Measurements from ENCODE around the gene ATM.

Gene ATM

GRCh38 chr11:108198833-108199232, 24.0 kb upstream of the ATM start:
- WGBS (ENCODE audit: extremely low coverage, insufficient coverage, low lambda C conversion rate): no CpG with 5 or more reads among the region's 8 CpGs
- H4K8ac ChIP-seq (ENCODE audit: low read depth, low read length): no peak overlapping the region
- peaks cover 19% of the 10 kb centered on the region for H3K79me2 ChIP-seq (ENCODE audit: control insufficient read depth, insufficient read depth, low read length)
- H3K27me3 ChIP-seq (ENCODE audit: insufficient read depth, low read length, poor library complexity): no peaks in the 10 kb centered on the region
- no peak overlapping the region for H2BK120ac ChIP-seq (ENCODE audit: low read depth, low read length)
- no peak overlapping the region for H3K18ac ChIP-seq (ENCODE audit: low read length)
- H3K4me3 ChIP-seq (ENCODE audit: low read length): no peak overlapping the region
- H3K79me1 ChIP-seq (ENCODE audit: low read length): peaks cover 11% of the 10 kb centered on the region
- H3K27ac ChIP-seq (ENCODE audit: low read depth, low read length): no peak overlapping the region
- no peak overlapping the region for H3K56ac ChIP-seq (ENCODE audit: low read length)
- H3K23ac ChIP-seq (ENCODE audit: low read length): no peak overlapping the region
- no peak overlapping the region for H4K5ac ChIP-seq (ENCODE audit: low read length)
- no peak overlapping the region for H2AK5ac ChIP-seq (ENCODE audit: low read length)
- H3K9ac ChIP-seq (ENCODE audit: low read length): no peak overlapping the region
- no peak overlapping the region for H3K4me2 ChIP-seq (ENCODE audit: low read length)
- no peak overlapping the region for H3K4ac ChIP-seq (ENCODE audit: low read depth, low read length)
- no peak for DNase-seq
- peaks cover 4% of the 10 kb centered on the region for H3K4me1 ChIP-seq (ENCODE audit: control insufficient read depth, low read depth, low read length)
- peaks cover 1% of the 10 kb centered on the region for H3K36me3 ChIP-seq (ENCODE audit: control insufficient read depth, insufficient read depth, low read length)
- H2BK5ac ChIP-seq (ENCODE audit: low read length): no peak overlapping the region
- H2BK15ac ChIP-seq (replicated peaks; ENCODE audit: low read depth): no peak overlapping the region

DNA sequence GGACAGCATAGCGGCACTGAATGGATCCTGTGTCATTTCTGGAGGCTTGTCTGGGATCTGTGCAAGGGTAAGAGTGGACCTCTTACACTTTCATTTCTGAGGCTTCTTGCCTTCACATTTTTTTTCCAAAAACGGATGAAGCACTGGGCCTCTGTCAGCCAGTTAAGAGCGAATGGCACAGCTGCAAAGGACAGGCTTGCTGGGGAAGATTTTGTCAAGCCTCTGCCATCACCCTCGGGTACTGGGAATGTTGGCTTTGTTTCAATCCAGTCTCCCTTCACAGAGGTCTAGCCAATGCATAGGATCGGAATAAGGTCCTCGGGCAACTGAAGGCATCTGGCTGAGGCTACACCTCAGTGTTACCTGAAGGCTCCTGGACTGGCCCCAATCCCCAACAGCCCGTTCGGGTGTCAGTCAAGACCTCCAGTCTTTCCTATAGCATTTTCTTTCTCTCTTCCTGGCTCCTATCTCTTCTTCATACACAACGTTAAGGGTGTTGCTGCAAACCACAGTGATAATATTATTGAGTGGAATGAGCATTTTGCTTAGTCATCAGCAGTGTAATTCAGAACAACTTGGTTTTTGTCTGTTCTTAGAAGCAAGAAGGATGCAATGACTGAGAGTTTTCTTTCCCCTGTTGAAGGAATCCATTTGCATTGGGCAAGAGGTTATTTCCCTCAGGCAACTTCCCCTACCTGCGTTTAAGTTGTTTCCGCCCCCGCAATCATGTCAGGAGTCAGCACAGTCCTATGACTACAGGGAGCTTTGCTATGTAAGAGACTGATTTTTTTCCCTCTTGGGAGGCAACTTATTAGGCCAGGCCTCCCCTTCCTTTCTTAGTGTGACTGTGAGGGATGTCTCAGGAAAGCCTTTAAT, 23.2 kb upstream of the ATM start:
- no peak overlapping the region for H3K4me3 ChIP-seq (ENCODE audit: low read length)
- no peak overlapping the region for H3K23ac ChIP-seq (ENCODE audit: low read length)
- no peak overlapping the region for H2BK15ac ChIP-seq (replicated peaks; ENCODE audit: low read depth)
- H2BK120ac ChIP-seq (ENCODE audit: low read depth, low read length): no peak overlapping the region
- no peak overlapping the region for H2AK5ac ChIP-seq (ENCODE audit: low read length)
- H4K5ac ChIP-seq (ENCODE audit: low read length): no peak overlapping the region
- peaks cover 1% of the 10 kb centered on the region for H3K36me3 ChIP-seq (ENCODE audit: control insufficient read depth, insufficient read depth, low read length)
- H3K4me2 ChIP-seq (ENCODE audit: low read length): no peak overlapping the region
- no peak overlapping the region for H2BK5ac ChIP-seq (ENCODE audit: low read length)
- peak overlapping the region; percentile 34 for H3K18ac ChIP-seq (ENCODE audit: low read length)
- peaks cover 16% of the 10 kb centered on the region for H3K79me1 ChIP-seq (ENCODE audit: low read length)
- H3K9ac ChIP-seq (ENCODE audit: low read length): no peak overlapping the region
- H3K79me2 ChIP-seq (ENCODE audit: control insufficient read depth, insufficient read depth, low read length): peaks cover 25% of the 10 kb centered on the region
- no peak overlapping the region for H4K8ac ChIP-seq (ENCODE audit: low read depth, low read length)
- no peaks in the 10 kb centered on the region for H3K27me3 ChIP-seq (ENCODE audit: insufficient read depth, low read length, poor library complexity)
- peak; percentile 74 for DNase-seq
- WGBS (ENCODE audit: extremely low coverage, insufficient coverage, low lambda C conversion rate): no CpG with 5 or more reads among the region's 12 CpGs
- no peak overlapping the region for H3K27ac ChIP-seq (ENCODE audit: low read depth, low read length)
- H3K56ac ChIP-seq (ENCODE audit: low read length): no peak overlapping the region
- peaks cover 4% of the 10 kb centered on the region for H3K4me1 ChIP-seq (ENCODE audit: control insufficient read depth, low read depth, low read length)
- no peak overlapping the region for H3K4ac ChIP-seq (ENCODE audit: low read depth, low read length)

DNA sequence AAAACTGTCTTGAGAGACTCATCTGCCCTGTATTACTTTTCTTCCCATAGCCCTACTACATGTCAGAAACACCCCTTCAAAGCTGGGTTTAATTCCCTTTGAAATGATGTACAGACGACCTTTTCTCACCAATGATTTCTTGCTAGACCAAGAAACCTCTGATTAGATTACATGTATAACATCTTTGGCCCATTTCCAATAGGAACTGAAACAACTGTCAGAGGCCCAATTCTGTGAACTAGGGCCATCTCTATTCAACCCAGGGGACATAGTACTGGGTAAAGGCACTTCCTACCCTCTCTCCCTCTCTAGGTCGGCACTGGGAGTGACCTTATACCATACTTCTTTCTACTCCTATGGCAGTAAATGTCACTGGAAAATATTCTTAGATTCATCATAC, 19.8 kb upstream of the ATM start:
- H3K18ac ChIP-seq (ENCODE audit: low read length): no peak overlapping the region
- no peak overlapping the region for H2BK5ac ChIP-seq (ENCODE audit: low read length)
- DNase-seq: no peak
- no peak overlapping the region for H3K4me3 ChIP-seq (ENCODE audit: low read length)
- H2BK120ac ChIP-seq (ENCODE audit: low read depth, low read length): no peak overlapping the region
- peaks cover 4% of the 10 kb centered on the region for H3K4me1 ChIP-seq (ENCODE audit: control insufficient read depth, low read depth, low read length)
- no peak overlapping the region for H3K56ac ChIP-seq (ENCODE audit: low read length)
- no peak overlapping the region for H3K9ac ChIP-seq (ENCODE audit: low read length)
- H2BK15ac ChIP-seq (replicated peaks; ENCODE audit: low read depth): no peak overlapping the region
- peaks cover 2% of the 10 kb centered on the region for H3K36me3 ChIP-seq (ENCODE audit: control insufficient read depth, insufficient read depth, low read length)
- H3K27me3 ChIP-seq (ENCODE audit: insufficient read depth, low read length, poor library complexity): no peaks in the 10 kb centered on the region
- no CpG with 5 or more reads among the region's 2 CpGs for WGBS (ENCODE audit: extremely low coverage, insufficient coverage, low lambda C conversion rate)
- H4K5ac ChIP-seq (ENCODE audit: low read length): no peak overlapping the region
- H3K79me1 ChIP-seq (ENCODE audit: low read length): peaks cover 26% of the 10 kb centered on the region
- H3K4ac ChIP-seq (ENCODE audit: low read depth, low read length): no peak overlapping the region
- no peak overlapping the region for H3K4me2 ChIP-seq (ENCODE audit: low read length)
- H3K79me2 ChIP-seq (ENCODE audit: control insufficient read depth, insufficient read depth, low read length): peaks cover 37% of the 10 kb centered on the region
- no peak overlapping the region for H3K27ac ChIP-seq (ENCODE audit: low read depth, low read length)
- H4K8ac ChIP-seq (ENCODE audit: low read depth, low read length): no peak overlapping the region
- H3K23ac ChIP-seq (ENCODE audit: low read length): no peak overlapping the region
- no peak overlapping the region for H2AK5ac ChIP-seq (ENCODE audit: low read length)

DNA sequence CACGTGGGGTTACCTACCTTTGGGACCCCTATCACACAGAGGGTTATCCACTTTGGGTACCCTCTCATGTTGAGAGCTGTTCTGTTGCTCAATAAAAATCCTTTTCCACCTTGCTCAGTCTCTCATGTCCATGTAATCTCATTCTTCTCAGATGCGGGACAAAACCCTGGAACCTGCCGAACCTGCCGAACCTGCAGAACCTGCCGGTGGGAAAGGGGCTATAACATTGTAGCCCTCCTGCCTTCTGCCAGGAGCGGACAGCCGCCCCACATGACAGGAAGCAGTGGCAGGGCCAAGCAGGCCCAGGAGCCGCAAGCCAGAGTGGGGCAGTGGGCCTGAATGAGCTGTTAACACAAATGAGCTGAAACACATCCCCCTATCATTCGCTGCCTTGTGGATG, 18.5 kb upstream of the ATM start:
- Histone ChIP-seq H3K9ac (ENCODE audit: low read length) (no peak overlapping the region), H3K79me2 (ENCODE audit: control insufficient read depth, insufficient read depth, low read length) (peaks cover 36% of the 10 kb centered on the region), H3K18ac (ENCODE audit: low read length) (no peak overlapping the region), H2AK5ac (ENCODE audit: low read length) (no peak overlapping the region), H3K4me3 (ENCODE audit: low read length) (no peak overlapping the region), H2BK15ac (replicated peaks; ENCODE audit: low read depth) (no peak overlapping the region), H3K4me2 (ENCODE audit: low read length) (no peak overlapping the region), H3K36me3 (ENCODE audit: control insufficient read depth, insufficient read depth, low read length) (peaks cover 2% of the 10 kb centered on the region), H3K23ac (ENCODE audit: low read length) (no peak overlapping the region), H2BK120ac (ENCODE audit: low read depth, low read length) (no peak overlapping the region), H3K4me1 (ENCODE audit: control insufficient read depth, low read depth, low read length) (peaks cover 4% of the 10 kb centered on the region), H2BK5ac (ENCODE audit: low read length) (no peak overlapping the region), H3K27ac (ENCODE audit: low read depth, low read length) (no peak overlapping the region), H3K79me1 (ENCODE audit: low read length) (peaks cover 26% of the 10 kb centered on the region), H4K5ac (ENCODE audit: low read length) (no peak overlapping the region), H3K56ac (ENCODE audit: low read length) (no peak overlapping the region), H4K8ac (ENCODE audit: low read depth, low read length) (no peak overlapping the region), H3K27me3 (ENCODE audit: insufficient read depth, low read length, poor library complexity) (no peaks in the 10 kb centered on the region), H3K4ac (ENCODE audit: low read depth, low read length) (no peak overlapping the region)
- no peak for DNase-seq
- no CpG with 5 or more reads among the region's 9 CpGs for WGBS (ENCODE audit: extremely low coverage, insufficient coverage, low lambda C conversion rate)

GRCh38 chr11:108204929-108205499, 17.9 kb upstream of the ATM start:
- Histone ChIP-seq H3K9ac (ENCODE audit: low read length) (no peak overlapping the region), H3K4ac (ENCODE audit: low read depth, low read length) (no peak overlapping the region), H3K4me2 (ENCODE audit: low read length) (no peak overlapping the region), H3K4me1 (ENCODE audit: control insufficient read depth, low read depth, low read length) (peaks cover 4% of the 10 kb centered on the region), H3K79me2 (ENCODE audit: control insufficient read depth, insufficient read depth, low read length) (peaks cover 36% of the 10 kb centered on the region), H2BK15ac (replicated peaks; ENCODE audit: low read depth) (no peak overlapping the region), H3K36me3 (ENCODE audit: control insufficient read depth, insufficient read depth, low read length) (peaks cover 2% of the 10 kb centered on the region), H3K4me3 (ENCODE audit: low read length) (no peak overlapping the region), H2BK5ac (ENCODE audit: low read length) (no peak overlapping the region), H2AK5ac (ENCODE audit: low read length) (no peak overlapping the region), H2BK120ac (ENCODE audit: low read depth, low read length) (no peak overlapping the region), H3K79me1 (ENCODE audit: low read length) (peaks cover 26% of the 10 kb centered on the region), H3K23ac (ENCODE audit: low read length) (no peak overlapping the region), H3K27me3 (ENCODE audit: insufficient read depth, low read length, poor library complexity) (no peaks in the 10 kb centered on the region), H4K5ac (ENCODE audit: low read length) (no peak overlapping the region), H3K18ac (ENCODE audit: low read length) (no peak overlapping the region), H3K27ac (ENCODE audit: low read depth, low read length) (no peak overlapping the region), H4K8ac (ENCODE audit: low read depth, low read length) (no peak overlapping the region), H3K56ac (ENCODE audit: low read length) (no peak overlapping the region)
- WGBS (ENCODE audit: extremely low coverage, insufficient coverage, low lambda C conversion rate): no CpG with 5 or more reads among the region's 4 CpGs
- no peak for DNase-seq
